ENCODE data around the gene IGFL4. TPM values are rescaled to one million over a fixed set of nuclear protein-coding genes. Genes with fewer than 3 reads are reported as not detected.

The IGFL4 gene
- total RNA-seq, 1 donor from 2014 or later, result not detected

- peak overlapping the region; percentile 80 for H3K4me3 ChIP-seq
- H3K36me3 ChIP-seq, result peaks cover 8% of the 10 kb centered on the region
- peaks cover 23% of the 10 kb centered on the region for H3K27me3 ChIP-seq (ENCODE audit: low read depth)
- no peak for TF ChIP-seq CTCF (IDR thresholded peaks at IDR 0.05; ENCODE audit: borderline replicate concordance)
- intact Hi-C loops (cut with micrococcal nuclease), result no loop called here
- H3K9me3 ChIP-seq (replicated peaks), result no peaks in the 10 kb centered on the region
- DNase-seq, result no peak
- H3K4me1 ChIP-seq, result peaks cover 28% of the 10 kb centered on the region
- peak overlapping the region; percentile 80 for H3K27ac ChIP-seq (replicated peaks)
Observed at GRCh38 chr19:45995715-45996385, 45.0 kb downstream of the IGFL4 start.

- peaks cover 21% of the 10 kb centered on the region for H3K4me1 ChIP-seq
- H3K36me3 ChIP-seq, result peaks cover 8% of the 10 kb centered on the region
- peak within 1 kb of the TSS; percentile 80 for H3K27ac ChIP-seq (replicated peaks)
- no peak for TF ChIP-seq CTCF (IDR thresholded peaks at IDR 0.05; ENCODE audit: borderline replicate concordance)
- peak; percentile 92 for DNase-seq
- intact Hi-C loops (cut with micrococcal nuclease), result no loop called here
- H3K27me3 ChIP-seq (ENCODE audit: low read depth), result peaks cover 16% of the 10 kb centered on the region
- H3K9me3 ChIP-seq (replicated peaks), result no peaks in the 10 kb centered on the region
- H3K4me3 ChIP-seq, result peak within 1 kb of the TSS; percentile 80
Observed at GRCh38 chr19:45994998-45995714, 45.6 kb downstream of the IGFL4 start, which contains the start of gene CCDC61. Gene CCDC61 (plus strand): TSS chr19:45995467. CDS start chr19:46003019, 7,552 bp downstream.

- peak overlapping the region; percentile 80 for H3K4me3 ChIP-seq
- H3K36me3 ChIP-seq, result peaks cover 8% of the 10 kb centered on the region
- DNase-seq, result no peak
- H3K4me1 ChIP-seq, result peaks cover 20% of the 10 kb centered on the region
- peaks cover 9% of the 10 kb centered on the region for H3K27me3 ChIP-seq (ENCODE audit: low read depth)
- TF ChIP-seq CTCF (IDR thresholded peaks at IDR 0.05; ENCODE audit: borderline replicate concordance), result no peak
- intact Hi-C loops (cut with micrococcal nuclease), result no loop called here
- H3K27ac ChIP-seq (replicated peaks), result peak overlapping the region; percentile 59
- H3K9me3 ChIP-seq (replicated peaks), result no peaks in the 10 kb centered on the region
Observed at GRCh38 chr19:45994456-45994997, 46.3 kb downstream of the IGFL4 start.

GRCh38 chr19:45990113-45990728 is 50.6 kb downstream of the IGFL4 start:
- H3K4me1 ChIP-seq, result peaks cover 5% of the 10 kb centered on the region
- no peak for DNase-seq
- no peak for TF ChIP-seq CTCF (IDR thresholded peaks at IDR 0.05; ENCODE audit: borderline replicate concordance)
- no peaks in the 10 kb centered on the region for H3K36me3 ChIP-seq
- H3K27ac ChIP-seq (replicated peaks), result no peak overlapping the region
- intact Hi-C loops (cut with micrococcal nuclease), result no loop called here
- no peaks in the 10 kb centered on the region for H3K27me3 ChIP-seq (ENCODE audit: low read depth)
- H3K4me3 ChIP-seq, result no peak overlapping the region
- H3K9me3 ChIP-seq (replicated peaks), result no peaks in the 10 kb centered on the region

Small RNA genes lying within 50 kb of the gene (microRNA-seq; reads per million reads assigned to microRNA genes)
- 110 reads per million, percentile 57 among the genes with 10 or more reads in this experiment for gene MIR769

Other genes starting within 250 kb of the IGFL4 start
- 69.2 TPM for gene DMWD, start 248.2 kb downstream of the IGFL4 start, total RNA-seq
- gene RSPH6A, start 225.7 kb downstream of the IGFL4 start, total RNA-seq, result not detected
- gene SYMPK, start 177.9 kb downstream of the IGFL4 start, total RNA-seq, result 35.9 TPM
- gene FOXA3, start 176.7 kb downstream of the IGFL4 start, total RNA-seq, result not detected
- gene IRF2BP1, start 154.9 kb downstream of the IGFL4 start, total RNA-seq, result 18.5 TPM
- 16.2 TPM for gene MYPOP, start 138.4 kb downstream of the IGFL4 start, total RNA-seq
- gene NANOS2, start 126.2 kb downstream of the IGFL4 start, total RNA-seq, result not detected
- gene NOVA2, start 67.1 kb downstream of the IGFL4 start, total RNA-seq, result 5.0 TPM
- gene CCDC61, start 45.5 kb downstream of the IGFL4 start, total RNA-seq, result 8.7 TPM
- not detected for gene PGLYRP1, start 17.9 kb downstream of the IGFL4 start, total RNA-seq
- not detected for gene IGFL3, start 83.7 kb upstream of the IGFL4 start, total RNA-seq
- gene IGFL2, start 107.2 kb upstream of the IGFL4 start, total RNA-seq, result not detected
- gene IGFL1, start 188.7 kb upstream of the IGFL4 start, total RNA-seq, result not detected

Data from left ventricle myocardium inferior (tissue), 1 donor.